Activated CD8-positive, alpha-beta memory T cell treated with anti-CD3 and anti-CD28 coated beads, Interleukin-2, amount 10 ng/mL, durations not matched to agents 7 days and 5 days (primary cell): Measurements from ENCODE around the gene RABEPK. TPM values are rescaled to one million over a fixed set of nuclear protein-coding genes. Genes with fewer than 3 reads are reported as not detected.
"Not testable (repeated sequence)": the region's sequence is repeated elsewhere in the genome, so short reads cannot be mapped to it uniquely, and the experiment has no call there.

ENCODE experiments used
- ATAC-seq: fragments of 150-1000 bp; cut with Tn5 transposase; one replicate; pipeline ENCODE4 v1.10.0; 2021; ENCODE audit warnings: moderate library complexity
- CTCF ChIA-PET: fragments of 350-600 bp; sonication (Branson Sonifier 250); formaldehyde crosslinking; loops from one replicate; lab custom pipeline; 2021; ENCODE audit warnings: antibody characterized with exemption; lab: Charles Lee
- DNase-seq: peaks from one replicate; pipeline ENCODE4 v3.0.0-alpha.2; 2020
- H3K27ac Mint-ChIP-seq: one replicate; pipeline ENCODE4 v1.8.0; 2021; ENCODE audit warnings: mild to moderate bottlenecking, mixed read lengths
- H3K27me3 Mint-ChIP-seq: one replicate; pipeline ENCODE4 v1.8.0; 2021; ENCODE audit warnings: mixed read lengths
- H3K36me3 Mint-ChIP-seq: one replicate; pipeline ENCODE4 v1.8.0; 2021; ENCODE audit warnings: mild to moderate bottlenecking, mixed read lengths
- H3K4me1 Mint-ChIP-seq: one replicate; pipeline ENCODE4 v1.8.0; 2021; ENCODE audit warnings: mixed read lengths
- H3K4me3 Mint-ChIP-seq: one replicate; pipeline ENCODE4 v1.8.0; 2021; ENCODE audit warnings: mild to moderate bottlenecking, moderate library complexity, mixed read lengths
- H3K9me3 Mint-ChIP-seq: one replicate; pipeline ENCODE4 v1.8.0; 2022; ENCODE audit warnings: low read depth, mixed read lengths
- total RNA-seq, 2 experiments: library from RNA; stranded (reverse); gene quantifications; one replicate each; pipeline ENCODE4 v1.2.3, GENCODE V29; 2021

The RABEPK gene
- 10 to 100 TPM; 14.3 to 16.9 TPM for total RNA-seq

- no peaks in the 10 kb centered on the region for H3K9me3 Mint-ChIP-seq
- H3K4me1 Mint-ChIP-seq, result peaks cover 13% of the 10 kb centered on the region
- DNase-seq (peak; percentile 94), ATAC-seq (peak; percentile 99)
- H3K27me3 Mint-ChIP-seq, result no peaks in the 10 kb centered on the region
- peak within 1 kb of the TSS; percentile 92 for H3K4me3 Mint-ChIP-seq
- CTCF ChIA-PET, result interaction anchor here (1.2 to 2.0 kb wide), 2 partner anchors 37 to 41 kb away, joined by 3 to 6 read pairs; partner anchors contain the start of gene HSPA5
- peak within 1 kb of the TSS; percentile 92 for H3K27ac Mint-ChIP-seq
- H3K36me3 Mint-ChIP-seq, result peaks cover 7% of the 10 kb centered on the region
Observed at GRCh38 chr9:125200216-125201047, at the start of gene RABEPK. TSS of gene RABEPK (plus strand) at chr9:125200542. CDS start at chr9:125203014, 2,472 bp downstream.

GRCh38 chr9:125151730-125152129 is 48.6 kb upstream of the RABEPK start:
- Mint-ChIP-seq H3K9me3 (no peaks in the 10 kb centered on the region), H3K4me3 (no peak overlapping the region), H3K4me1 (peaks cover 8% of the 10 kb centered on the region), H3K27me3 (no peaks in the 10 kb centered on the region), H3K27ac (no peak overlapping the region), H3K36me3 (peaks cover 34% of the 10 kb centered on the region)
- DNase-seq, result no peak
- peak; percentile 12 for ATAC-seq
- CTCF ChIA-PET, result interaction anchor here (0.9 to 1.5 kb wide), 2 partner anchors 9 to 14 kb away, joined by 3 to 6 read pairs; partner anchors contain the start of gene SCAI

GRCh38 chr9:125153712-125154367 is 46.5 kb upstream of the RABEPK start:
- H3K4me1 Mint-ChIP-seq, result peaks cover 5% of the 10 kb centered on the region
- DNase-seq, result no peak
- no peaks in the 10 kb centered on the region for H3K9me3 Mint-ChIP-seq
- no peak for ATAC-seq
- no peaks in the 10 kb centered on the region for H3K27me3 Mint-ChIP-seq
- H3K27ac Mint-ChIP-seq, result no peak overlapping the region
- no peak overlapping the region for H3K4me3 Mint-ChIP-seq
- CTCF ChIA-PET, result no interaction called here
- H3K36me3 Mint-ChIP-seq, result peaks cover 38% of the 10 kb centered on the region

GRCh38 chr9:125156551-125156950 is 43.8 kb upstream of the RABEPK start:
- DNase-seq (no peak), ATAC-seq (no peak)
- Mint-ChIP-seq H3K36me3 (peaks cover 37% of the 10 kb centered on the region), H3K4me1 (no peaks in the 10 kb centered on the region), H3K9me3 (no peaks in the 10 kb centered on the region), H3K4me3 (no peak overlapping the region), H3K27me3 (no peaks in the 10 kb centered on the region), H3K27ac (no peak overlapping the region)
- CTCF ChIA-PET, result no interaction called here

GRCh38 chr9:125160750-125161149 is 39.6 kb upstream of the RABEPK start:
- no peak overlapping the region for H3K27ac Mint-ChIP-seq
- H3K36me3 Mint-ChIP-seq, result peaks cover 22% of the 10 kb centered on the region
- no peaks in the 10 kb centered on the region for H3K9me3 Mint-ChIP-seq
- no peak for DNase-seq
- H3K27me3 Mint-ChIP-seq, result no peaks in the 10 kb centered on the region
- no peak overlapping the region for H3K4me3 Mint-ChIP-seq
- no peak for ATAC-seq
- H3K4me1 Mint-ChIP-seq, result no peaks in the 10 kb centered on the region
- CTCF ChIA-PET, result no interaction called here

GRCh38 chr9:125161284-125161918 is 38.9 kb upstream of the RABEPK start:
- H3K4me1 Mint-ChIP-seq, result no peaks in the 10 kb centered on the region
- no peaks in the 10 kb centered on the region for H3K27me3 Mint-ChIP-seq
- DNase-seq, result no peak
- CTCF ChIA-PET, result interaction anchor here (0.7 kb wide), 1 partner anchor 58 kb away, joined by 3 read pairs; no protein-coding TSS in a partner anchor
- peaks cover 24% of the 10 kb centered on the region for H3K36me3 Mint-ChIP-seq
- H3K9me3 Mint-ChIP-seq, result no peaks in the 10 kb centered on the region
- H3K4me3 Mint-ChIP-seq, result no peak overlapping the region
- H3K27ac Mint-ChIP-seq, result no peak overlapping the region
- no peak for ATAC-seq

GRCh38 chr9:125162891-125163290 is 37.5 kb upstream of the RABEPK start:
- H3K4me1 Mint-ChIP-seq, H3K27ac Mint-ChIP-seq, H3K9me3 Mint-ChIP-seq, H3K4me3 Mint-ChIP-seq, H3K27me3 Mint-ChIP-seq, ATAC-seq, CTCF ChIA-PET, DNase-seq: not testable (repeated sequence)
- H3K36me3 Mint-ChIP-seq, result peaks cover 21% of the 10 kb centered on the region

- Mint-ChIP-seq H3K27me3 (no peaks in the 10 kb centered on the region), H3K36me3 (peaks cover 30% of the 10 kb centered on the region)
- CTCF ChIA-PET, result no interaction called here
Observed at GRCh38 chr9:125166762-125167161, 33.6 kb upstream of the RABEPK start.

GRCh38 chr9:125169895-125170294 is 30.4 kb upstream of the RABEPK start:
- no peaks in the 10 kb centered on the region for H3K9me3 Mint-ChIP-seq
- DNase-seq, result no peak
- H3K4me3 Mint-ChIP-seq, result no peak overlapping the region
- H3K27me3 Mint-ChIP-seq, result no peaks in the 10 kb centered on the region
- peaks cover 32% of the 10 kb centered on the region for H3K36me3 Mint-ChIP-seq
- no peak for ATAC-seq
- H3K27ac Mint-ChIP-seq, result no peak overlapping the region
- CTCF ChIA-PET, result no interaction called here
- H3K4me1 Mint-ChIP-seq, result peaks cover 16% of the 10 kb centered on the region

More at GRCh38 chr9:125166762-125167161, 33.6 kb upstream of the RABEPK start:
- ATAC-seq (no peak), DNase-seq (no peak)
- Mint-ChIP-seq H3K4me1 (peaks cover 4% of the 10 kb centered on the region), H3K9me3 (no peaks in the 10 kb centered on the region), H3K4me3 (no peak overlapping the region), H3K27ac (peak overlapping the region; percentile 11)

- DNase-seq (no peak), ATAC-seq (no peak)
- Mint-ChIP-seq H3K27me3 (no peaks in the 10 kb centered on the region), H3K9me3 (no peaks in the 10 kb centered on the region), H3K36me3 (peaks cover 26% of the 10 kb centered on the region), H3K4me1 (peaks cover 18% of the 10 kb centered on the region), H3K4me3 (no peak overlapping the region), H3K27ac (no peak overlapping the region)
- CTCF ChIA-PET, result no interaction called here
Observed at GRCh38 chr9:125172031-125172755, 28.1 kb upstream of the RABEPK start.

GRCh38 chr9:125176636-125177035 is 23.7 kb upstream of the RABEPK start:
- ATAC-seq, result no peak
- CTCF ChIA-PET, result no interaction called here
- no peaks in the 10 kb centered on the region for H3K27me3 Mint-ChIP-seq
- peaks cover 2% of the 10 kb centered on the region for H3K9me3 Mint-ChIP-seq
- no peak for DNase-seq
- H3K4me1 Mint-ChIP-seq, result peaks cover 29% of the 10 kb centered on the region
- no peak overlapping the region for H3K27ac Mint-ChIP-seq
- H3K36me3 Mint-ChIP-seq, result peaks cover 27% of the 10 kb centered on the region
- H3K4me3 Mint-ChIP-seq, result no peak overlapping the region

GRCh38 chr9:125177888-125178287 is 22.5 kb upstream of the RABEPK start:
- Mint-ChIP-seq H3K27me3 (no peaks in the 10 kb centered on the region), H3K27ac (no peak overlapping the region), H3K9me3 (peaks cover 2% of the 10 kb centered on the region), H3K4me1 (peaks cover 21% of the 10 kb centered on the region), H3K4me3 (no peak overlapping the region), H3K36me3 (peaks cover 34% of the 10 kb centered on the region)
- DNase-seq, result no peak
- CTCF ChIA-PET, result no interaction called here
- no peak for ATAC-seq

GRCh38 chr9:125179776-125180175 is 20.6 kb upstream of the RABEPK start:
- CTCF ChIA-PET, H3K27me3 Mint-ChIP-seq, H3K27ac Mint-ChIP-seq, ATAC-seq, H3K9me3 Mint-ChIP-seq, H3K4me3 Mint-ChIP-seq, DNase-seq: not testable (repeated sequence)
- Mint-ChIP-seq H3K4me1 (peaks cover 24% of the 10 kb centered on the region), H3K36me3 (peaks cover 38% of the 10 kb centered on the region)
